Activated CD8-positive, alpha-beta memory T cell treated with anti-CD3 and anti-CD28 coated beads, Interleukin-2, amount 50 U/mL, for 24 hours (primary cell): ENCODE results near the gene TXLNA.

Source experiments
- DNase-seq: peaks from one replicate; pipeline ENCODE4 v3.0.0-alpha.2; 2020; ENCODE audit errors: extremely low read depth

TXLNA gene

GRCh38 chr1:32208891-32209328 is 29.4 kb downstream of the TXLNA start, which contains the start of gene DCDC2B:
DCDC2B (plus strand) TSS chr1:32209089; CDS start chr1:32209094, 5 bp downstream.
- no peak for DNase-seq

GRCh38 chr1:32215629-32216480 is 36.4 kb downstream of the TXLNA start:
- DNase-seq: no peak

- no peak for DNase-seq
These were observed 37.1 kb downstream of the TXLNA start for GRCh38 chr1:32216566-32216965.

GRCh38 chr1:32219022-32219421 is 39.5 kb downstream of the TXLNA start:
- DNase-seq: no peak

GRCh38 chr1:32220746-32221580 is 41.5 kb downstream of the TXLNA start:
- DNase-seq: no peak

GRCh38 chr1:32221581-32221979 is 42.1 kb downstream of the TXLNA start:
- DNase-seq: no peak

- peak; percentile 82 for DNase-seq
These were observed 42.7 kb downstream of the TXLNA start, which contains the start of the genes EIF3I and TMEM234 for GRCh38 chr1:32221980-32222755. EIF3I (plus strand) TSS chr1:32222407; CDS start chr1:32222442, 35 bp downstream. TMEM234 (minus strand) TSS chr1:32222353; CDS start chr1:32222322, 31 bp downstream.

- no peak for DNase-seq
These were observed 44.2 kb downstream of the TXLNA start for GRCh38 chr1:32223683-32224082.

GRCh38 chr1:32224285-32224684 is 44.8 kb downstream of the TXLNA start:
- no peak for DNase-seq

- no peak for DNase-seq
These were observed 49.3 kb downstream of the TXLNA start for GRCh38 chr1:32228771-32229170.

- no peak for DNase-seq
These were observed 52.5 kb downstream of the TXLNA start for GRCh38 chr1:32231843-32232432.

- no peak for DNase-seq
These were observed 53.3 kb downstream of the TXLNA start for GRCh38 chr1:32232558-32233304.

- no peak for DNase-seq
These were observed 55.3 kb downstream of the TXLNA start for GRCh38 chr1:32234792-32235191.

GRCh38 chr1:32239337-32239736 is 59.9 kb downstream of the TXLNA start:
- DNase-seq: no peak

GRCh38 chr1:32239790-32240139 is 60.3 kb downstream of the TXLNA start:
- DNase-seq: no peak

GRCh38 chr1:32240140-32240951 is 60.9 kb downstream of the TXLNA start:
- DNase-seq: no peak

GRCh38 chr1:32241001-32241763 is 61.7 kb downstream of the TXLNA start:
- no peak for DNase-seq

- no peak for DNase-seq
These were observed 62.9 kb downstream of the TXLNA start for GRCh38 chr1:32242341-32242851.

- no peak for DNase-seq
These were observed 67.4 kb downstream of the TXLNA start, which contains the start of gene FAM167B for GRCh38 chr1:32246888-32247273. FAM167B (plus strand) TSS chr1:32247222; CDS start chr1:32247422, 200 bp downstream.
